Neuronal stem cell (in vitro differentiated cells): ENCODE results near the gene AUTS2.

Experiments used
- DNase-seq: peaks from one replicate; pipeline ENCODE4 v3.0.0-alpha.2; 2013; ENCODE audit warnings: low spot score
- H2AFZ ChIP-seq: one replicate; pipeline ENCODE4 v1.6.1; 2013; ENCODE audit warnings: mild to moderate bottlenecking, low read length, inconsistent platforms
- H2AK5ac ChIP-seq: 2 replicates; pipeline ENCODE4 v1.6.1; 2013; ENCODE audit warnings: low read depth, mild to moderate bottlenecking, inconsistent platforms, low read length, moderate library complexity, mixed read lengths
- H2BK120ac ChIP-seq: 2 replicates; pipeline ENCODE4 v1.6.1; 2013; ENCODE audit warnings: low read depth, mild to moderate bottlenecking, inconsistent platforms, low read length, moderate library complexity, mixed read lengths
- H2BK12ac ChIP-seq: one replicate; pipeline ENCODE4 v1.6.1; 2013; ENCODE audit warnings: low read length, inconsistent platforms
- H2BK15ac ChIP-seq: 2 replicates; pipeline ENCODE4 v1.6.1; 2013; ENCODE audit warnings: mild to moderate bottlenecking, low read length, inconsistent platforms, mixed read lengths
- H2BK5ac ChIP-seq: one replicate; pipeline ENCODE4 v1.6.1; 2013; ENCODE audit warnings: inconsistent platforms, mild to moderate bottlenecking, low read length, moderate library complexity
- H3K14ac ChIP-seq: one replicate; pipeline ENCODE4 v1.6.1; 2013; ENCODE audit warnings: low read length, inconsistent platforms
- H3K18ac ChIP-seq: 2 replicates; pipeline ENCODE4 v1.6.1; 2013; ENCODE audit warnings: low read length, inconsistent platforms
- H3K23ac ChIP-seq: 2 replicates; pipeline ENCODE4 v1.6.1; 2013; ENCODE audit warnings: low read depth, mild to moderate bottlenecking, mixed read lengths, low read length, inconsistent platforms; ENCODE audit not compliant: poor library complexity
- H3K27ac ChIP-seq: replicated peaks from 3 replicates; pipeline ENCODE4 v1.5.1; 2013; ENCODE audit warnings: low read length, inconsistent platforms
- H3K27me3 ChIP-seq, 3 experiments: 2 replicates each; pipeline ENCODE4 v1.6.1; 2013; ENCODE audit warnings: low read length in 3 of 3, mild to moderate bottlenecking in 2 of 3, inconsistent platforms in 1 of 3, low read depth in 1 of 3, mixed read lengths in 1 of 3, moderate library complexity in 1 of 3; ENCODE audit not compliant: control insufficient read depth in 3 of 3, insufficient read depth in 3 of 3
- H3K36me3 ChIP-seq, 2 donors: replicated peaks in 1 of 2; 2 replicates each; pipeline ENCODE4 v1.6.1; 2013; ENCODE audit warnings: low read length in 2 of 2; ENCODE audit not compliant: control insufficient read depth in 2 of 2, insufficient read depth in 2 of 2
- H3K4ac ChIP-seq: 2 replicates; pipeline ENCODE4 v1.6.1; 2013; ENCODE audit warnings: inconsistent platforms, mild to moderate bottlenecking, low read length, moderate library complexity
- H3K4me1 ChIP-seq, 2 donors: 1 replicate in 1 of 2; 2 replicates in 1 of 2; pipeline ENCODE4 v1.6.1; 2013; ENCODE audit warnings: low read length in 2 of 2, low read depth in 1 of 2; ENCODE audit not compliant: control insufficient read depth in 2 of 2, insufficient read depth in 1 of 2
- H3K4me2 ChIP-seq: one replicate; pipeline ENCODE4 v1.6.1; 2013; ENCODE audit warnings: mild to moderate bottlenecking, low read length, inconsistent platforms; ENCODE audit not compliant: insufficient read depth, poor library complexity, severe bottlenecking
- H3K4me3 ChIP-seq, 2 donors: 2 replicates each; pipeline ENCODE4 v1.5.1; 2013; ENCODE audit warnings: low read length in 2 of 2, mild to moderate bottlenecking in 2 of 2, inconsistent platforms in 1 of 2, moderate library complexity in 1 of 2
- H3K79me1 ChIP-seq: one replicate; pipeline ENCODE4 v1.6.1; 2013; ENCODE audit warnings: low read depth, mild to moderate bottlenecking, inconsistent platforms, low read length, moderate library complexity
- H3K9ac ChIP-seq: one replicate; pipeline ENCODE4 v1.6.1; 2013; ENCODE audit warnings: mild to moderate bottlenecking, low read depth, low read length, inconsistent platforms; ENCODE audit not compliant: poor library complexity
- H3K9me3 ChIP-seq, 2 donors: replicated peaks in 1 of 2; 2 replicates each; pipeline versions ENCODE3 to v1.6.1; 2013; ENCODE audit warnings: low read length in 2 of 2, mild to moderate bottlenecking in 2 of 2, inconsistent platforms in 1 of 2, low read depth in 1 of 2, mixed read lengths in 1 of 2, moderate library complexity in 1 of 2; ENCODE audit not compliant: control insufficient read depth in 2 of 2, insufficient read depth in 1 of 2
- H4K8ac ChIP-seq: one replicate; pipeline ENCODE4 v1.6.1; 2013; ENCODE audit warnings: low read depth, mild to moderate bottlenecking, inconsistent platforms, low read length, moderate library complexity
- H4K91ac ChIP-seq: one replicate; pipeline ENCODE4 v1.6.1; 2013; ENCODE audit warnings: low read length, low read depth, mild to moderate bottlenecking, inconsistent platforms; ENCODE audit not compliant: poor library complexity
- WGBS, 2 donors: extraction: QIAGEN DNeasy Blood & Tissue Kit; methylation state at CpG; one replicate each; pipeline ENCODE4 v1.1.7; 2013; ENCODE audit warnings: missing lambda C conversion rate in 2 of 2, mixed read lengths in 1 of 2; ENCODE audit not compliant: insufficient read length in 2 of 2, insufficient replicate concordance in 1 of 2; ENCODE audit errors: extremely low coverage in 2 of 2; 5-methylcytosine and 5-hydroxymethylcytosine counted together

AUTS2 gene

DNA sequence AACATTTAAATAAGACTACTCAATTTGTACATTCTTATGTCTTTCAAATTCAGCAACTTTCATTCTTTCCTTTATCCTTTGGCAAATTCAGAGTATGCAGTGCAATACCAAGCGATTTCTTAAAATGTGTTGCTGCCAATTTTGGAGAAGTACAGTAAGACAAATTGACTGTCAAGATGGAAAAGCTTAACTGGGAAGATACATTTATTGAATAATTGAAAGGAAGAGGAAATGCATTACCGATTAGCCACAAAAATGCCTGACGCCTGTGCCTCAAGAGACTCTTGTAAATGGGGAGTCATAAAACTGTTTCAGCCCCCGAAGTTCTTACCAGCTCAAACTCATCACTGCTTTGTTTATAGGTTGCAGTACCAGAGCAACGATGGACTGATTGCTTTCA, 1160.4 kb downstream of the AUTS2 start:
- no peak for DNase-seq
- Histone ChIP-seq H4K8ac (no peak overlapping the region), H3K4me2 (no peak overlapping the region), H3K27me3 (no peaks in the 10 kb centered on the region), H2BK12ac (no peak overlapping the region), H2BK5ac (no peak overlapping the region), H4K91ac (no peak overlapping the region), H3K23ac (no peak overlapping the region), H3K9me3 (peaks cover 0 to 5% of the 10 kb centered on the region in 2 donors), H3K4me3 (no peak overlapping the region), H2BK15ac (no peak overlapping the region), H2AFZ (no peak overlapping the region), H2AK5ac (no peak overlapping the region), H3K79me1 (no peaks in the 10 kb centered on the region), H3K14ac (no peak overlapping the region), H3K4me1 (peaks cover 0 to 3% of the 10 kb centered on the region in 2 donors), H3K18ac (no peak overlapping the region), H3K27ac (no peak overlapping the region), H3K9ac (no peak overlapping the region), H3K36me3 (peaks cover 0 to 70% of the 10 kb centered on the region in 2 donors), H2BK120ac (no peak overlapping the region), H3K4ac (no peak overlapping the region)
- no CpG with 5 or more reads among the region's 5 CpGs for WGBS, 2 donors

DNA sequence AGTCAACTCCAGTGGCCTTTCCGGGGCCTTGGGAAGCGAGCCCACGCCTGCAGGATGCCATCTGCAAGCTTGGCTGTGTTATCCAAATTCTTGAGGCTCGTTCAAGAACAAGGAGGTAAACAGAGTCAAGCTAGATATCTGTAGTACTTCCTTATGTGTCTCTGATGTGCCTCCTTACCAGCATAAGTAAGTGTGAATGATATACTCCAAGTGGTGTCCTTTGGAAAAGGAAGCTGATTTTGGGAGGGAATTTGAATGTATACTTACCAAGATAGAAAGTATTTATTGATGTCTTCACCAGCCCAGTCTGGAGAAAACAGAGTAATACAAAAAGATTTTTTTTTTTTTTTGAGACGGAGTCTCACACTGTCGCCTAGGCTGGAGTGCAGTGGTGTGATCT, 1161.4 kb downstream of the AUTS2 start:
- no CpG with 5 or more reads among the region's 6 CpGs for WGBS, 2 donors
- no peak overlapping the region for H3K23ac ChIP-seq
- no peak overlapping the region for H2BK5ac ChIP-seq
- H3K18ac ChIP-seq: no peak overlapping the region
- no peak for DNase-seq
- H2AK5ac ChIP-seq: no peak overlapping the region
- H3K27me3 ChIP-seq: no peaks in the 10 kb centered on the region
- no peak overlapping the region for H3K27ac ChIP-seq
- no peak overlapping the region for H4K91ac ChIP-seq
- no peak overlapping the region for H3K4me2 ChIP-seq
- H4K8ac ChIP-seq: no peak overlapping the region
- H3K4me3 ChIP-seq: no peak overlapping the region
- H3K14ac ChIP-seq: no peak overlapping the region
- no peak overlapping the region for H2BK15ac ChIP-seq
- H3K79me1 ChIP-seq: no peaks in the 10 kb centered on the region
- H3K36me3 ChIP-seq: peaks cover 0 to 73% of the 10 kb centered on the region in 2 donors
- H2BK12ac ChIP-seq: no peak overlapping the region
- no peak overlapping the region for H3K4ac ChIP-seq
- H3K9me3 ChIP-seq: peaks cover 0 to 5% of the 10 kb centered on the region in 2 donors
- no peak overlapping the region for H2AFZ ChIP-seq
- H2BK120ac ChIP-seq: no peak overlapping the region
- peaks cover 0 to 3% of the 10 kb centered on the region in 2 donors for H3K4me1 ChIP-seq
- H3K9ac ChIP-seq: no peak overlapping the region

GRCh38 chr7:70761711-70762328, 1163.5 kb downstream of the AUTS2 start:
- no CpG with 5 or more reads among the region's 4 CpGs for WGBS, 2 donors
- no peak overlapping the region for H2AK5ac ChIP-seq
- no peak overlapping the region for H3K14ac ChIP-seq

GRCh38 chr7:70762696-70763095, 1164.4 kb downstream of the AUTS2 start:
- Histone ChIP-seq H2BK15ac (no peak overlapping the region), H3K14ac (no peak overlapping the region), H4K8ac (no peak overlapping the region), H3K4me3 (no peak overlapping the region), H3K27ac (no peak overlapping the region), H2AFZ (no peak overlapping the region), H3K4me1 (peaks cover 0 to 3% of the 10 kb centered on the region in 2 donors), H3K9ac (no peak overlapping the region), H2BK5ac (no peak overlapping the region), H2AK5ac (no peak overlapping the region), H4K91ac (no peak overlapping the region), H3K36me3 (peaks cover 9 to 91% of the 10 kb centered on the region in 2 donors), H3K18ac (no peak overlapping the region), H3K79me1 (no peaks in the 10 kb centered on the region), H3K27me3 (no peaks in the 10 kb centered on the region), H3K4ac (no peak overlapping the region), H2BK120ac (no peak overlapping the region), H2BK12ac (no peak overlapping the region), H3K9me3 (peaks cover 0 to 5% of the 10 kb centered on the region in 2 donors), H3K23ac (no peak overlapping the region), H3K4me2 (no peak overlapping the region)
- no peak for DNase-seq
- no CpG with 5 or more reads among the region's 12 CpGs for WGBS, 2 donors

More at GRCh38 chr7:70761711-70762328, 1163.5 kb downstream of the AUTS2 start:
- Histone ChIP-seq H3K9me3 (peaks cover 0 to 5% of the 10 kb centered on the region in 2 donors), H2BK5ac (no peak overlapping the region), H3K4me1 (peaks cover 0 to 3% of the 10 kb centered on the region in 2 donors), H3K4me3 (no peak overlapping the region), H2BK12ac (no peak overlapping the region), H4K8ac (no peak overlapping the region), H2BK120ac (no peak overlapping the region), H4K91ac (no peak overlapping the region), H3K4ac (no peak overlapping the region), H3K27me3 (no peaks in the 10 kb centered on the region), H3K79me1 (no peaks in the 10 kb centered on the region), H3K23ac (no peak overlapping the region), H3K18ac (no peak overlapping the region), H3K27ac (no peak overlapping the region), H3K36me3 (peaks cover 9 to 83% of the 10 kb centered on the region in 2 donors), H3K9ac (no peak overlapping the region), H3K4me2 (no peak overlapping the region), H2BK15ac (no peak overlapping the region), H2AFZ (no peak overlapping the region)
- DNase-seq: no peak
